ENCODE results near the gene BTN1A1.

DNA sequence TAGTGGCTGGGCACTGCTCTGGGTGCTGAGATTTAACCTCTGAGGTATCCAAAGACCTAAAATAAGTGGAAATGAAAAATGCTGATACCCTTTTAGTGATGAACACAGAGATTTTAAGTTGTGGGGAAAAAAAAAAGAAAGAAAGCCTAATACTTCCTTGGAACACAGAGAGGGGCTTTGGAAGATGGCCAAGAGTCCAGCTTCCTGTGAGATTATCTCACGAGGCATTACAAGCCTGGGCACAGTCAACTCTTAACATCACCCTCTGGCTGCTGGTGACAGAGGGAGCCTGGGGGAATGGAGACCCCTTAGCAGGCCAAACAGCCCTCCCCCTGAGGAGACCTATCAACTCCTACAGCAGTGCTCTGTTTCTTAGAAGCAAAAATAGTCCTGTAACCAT is 22.7 kb upstream of the BTN1A1 start:
- TF ChIP-seq SUZ12 (IDR thresholded peaks at IDR 0.05; ENCODE audit: extremely low read depth, insufficient read depth, insufficient read length) (no peak), YY1 (IDR thresholded peaks at IDR 0.05; ENCODE audit: insufficient read depth, insufficient read length) (no peak)
